WTC11 (cell line): Measurements from ENCODE around the gene SRPRB. TPM values are rescaled to one million over a fixed set of nuclear protein-coding genes. Genes with fewer than 3 reads are reported as not detected.

Experiments
- ATAC-seq: fragments of 200-7000 bp; cut with Tn5 transposase; 2 replicates; pipeline ENCODE4 v1.10.0; 2021; ENCODE audit warnings: mild to moderate bottlenecking, moderate library complexity
- CTCF ChIA-PET: fragments of 300-600 bp; sonication (Branson Sonifier 250); formaldehyde crosslinking; loops from one replicate; lab custom pipeline; 2021; ENCODE audit warnings: antibody characterized with exemption; lab: Charles Lee
- POLR2A ChIA-PET: fragments of 350-600 bp; sonication (Branson Sonifier 250); formaldehyde crosslinking; loops from one replicate; lab custom pipeline; 2021; ENCODE audit warnings: antibody characterized with exemption; lab: Charles Lee
- DNase-seq: peaks from one replicate; pipeline ENCODE4 v3.0.0; 2021; ENCODE audit warnings: low spot score
- H3K27ac Mint-ChIP-seq: 2 replicates; pipeline ENCODE4 v1.8.0; 2021; ENCODE audit warnings: mixed read lengths
- H3K27me3 Mint-ChIP-seq: 2 replicates; pipeline ENCODE4 v1.8.0; 2021; ENCODE audit warnings: low read depth, mild to moderate bottlenecking, moderate library complexity, mixed read lengths
- H3K36me3 Mint-ChIP-seq: 2 replicates; pipeline ENCODE4 v1.8.0; 2021; ENCODE audit warnings: mixed read lengths
- H3K4me1 Mint-ChIP-seq: 2 replicates; pipeline ENCODE4 v1.8.0; 2022; ENCODE audit warnings: mixed read lengths
- H3K4me3 Mint-ChIP-seq: 2 replicates; pipeline ENCODE4 v1.8.0; 2021; ENCODE audit warnings: mild to moderate bottlenecking, moderate library complexity, mixed read lengths
- H3K9me3 Mint-ChIP-seq: 2 replicates; pipeline ENCODE4 v1.8.0; 2021; ENCODE audit warnings: mixed read lengths
- CREM ChIP-seq: sonication (generic); formaldehyde crosslinking; IDR thresholded peaks from 2 replicates; pipeline ENCODE4 v1.8.1; 2022; ENCODE audit warnings: mild to moderate bottlenecking, missing genetic modification reagents, moderate library complexity
- ETV6 ChIP-seq: sonication (generic); formaldehyde crosslinking; IDR thresholded peaks from 2 replicates; pipeline ENCODE4 v1.8.1; 2022; ENCODE audit warnings: mild to moderate bottlenecking, missing genetic modification reagents
- GABPB1 ChIP-seq: sonication (generic); formaldehyde crosslinking; IDR thresholded peaks from 2 replicates; pipeline ENCODE4 v1.8.1; 2023; ENCODE audit warnings: mild to moderate bottlenecking, missing genetic modification reagents
- IRF2 ChIP-seq: sonication (generic); formaldehyde crosslinking; IDR thresholded peaks from 2 replicates; pipeline ENCODE4 v1.8.0; 2022; ENCODE audit warnings: low read depth, missing genetic modification reagents, borderline replicate concordance
- KAT7 ChIP-seq: sonication (generic); formaldehyde crosslinking; IDR thresholded peaks from 2 replicates; pipeline ENCODE4 v1.8.1; 2023; ENCODE audit warnings: missing genetic modification reagents, mild to moderate bottlenecking, borderline replicate concordance
- NFE2L1 ChIP-seq: sonication (generic); formaldehyde crosslinking; IDR thresholded peaks from 2 replicates; pipeline ENCODE4 v1.8.1; 2023; ENCODE audit warnings: missing genetic modification reagents
- NFYB ChIP-seq: sonication (generic); formaldehyde crosslinking; conservative IDR thresholded peaks from 2 replicates; pipeline ENCODE4 v1.8.0; 2022; ENCODE audit warnings: low read depth, missing genetic modification reagents
- NR3C1 ChIP-seq: sonication (generic); formaldehyde crosslinking; conservative IDR thresholded peaks from 2 replicates; pipeline ENCODE4 v1.8.1; 2023; ENCODE audit warnings: low read depth, mild to moderate bottlenecking, missing genetic modification reagents
- OVOL2 ChIP-seq: fragments of 250-450 bp; sonication (Bioruptor Pico); IDR thresholded peaks from 2 replicates; pipeline ENCODE4 v1.9.0; 2021; ENCODE audit warnings: mild to moderate bottlenecking, borderline replicate concordance
- RELA ChIP-seq: sonication (generic); formaldehyde crosslinking; IDR thresholded peaks from 2 replicates; pipeline ENCODE4 v1.8.1; 2022; ENCODE audit warnings: missing genetic modification reagents, mild to moderate bottlenecking, borderline replicate concordance
- SMAD4 ChIP-seq: sonication (generic); formaldehyde crosslinking; IDR thresholded peaks from 2 replicates; pipeline ENCODE4 v1.8.0; 2022; ENCODE audit warnings: mild to moderate bottlenecking, missing genetic modification reagents
- SP1 ChIP-seq: sonication (generic); formaldehyde crosslinking; conservative IDR thresholded peaks from 2 replicates; pipeline ENCODE4 v1.8.1; 2022; ENCODE audit warnings: missing genetic modification reagents
- TEAD1 ChIP-seq: sonication (generic); formaldehyde crosslinking; IDR thresholded peaks from 2 replicates; pipeline ENCODE4 v1.8.0; 2022; ENCODE audit warnings: mild to moderate bottlenecking, missing genetic modification reagents
- ZNF396 ChIP-seq: fragments of 250-450 bp; sonication (Bioruptor Pico); IDR thresholded peaks from 2 replicates; pipeline ENCODE4 v1.8.0; 2021; ENCODE audit warnings: mild to moderate bottlenecking, moderate library complexity, borderline replicate concordance
- total RNA-seq: library from RNA; stranded (reverse); gene quantifications from 3 replicates; pipeline ENCODE4 v1.2.3, GENCODE V29; 2021
- TF ChIP-seq, protein P1 (sequence below): fragments of 250-450 bp; sonication (Bioruptor Pico); IDR thresholded peaks from 2 replicates; pipeline ENCODE4 v1.9.0; 2021; ENCODE audit warnings: mild to moderate bottlenecking
- TF ChIP-seq, protein P2 (sequence below): sonication (generic); formaldehyde crosslinking; IDR thresholded peaks from 2 replicates; pipeline ENCODE4 v1.8.0; 2023; ENCODE audit warnings: missing genetic modification reagents, mild to moderate bottlenecking, borderline replicate concordance
- TF ChIP-seq, protein P3 (sequence below): sonication (generic); formaldehyde crosslinking; IDR thresholded peaks from 2 replicates; pipeline ENCODE4 v1.8.1; 2023; ENCODE audit warnings: mild to moderate bottlenecking, missing genetic modification reagents
- TF ChIP-seq, protein P4 (sequence below): sonication (generic); formaldehyde crosslinking; IDR thresholded peaks from 2 replicates; pipeline ENCODE4 v1.8.1; 2022; ENCODE audit warnings: low read depth, missing genetic modification reagents, borderline replicate concordance
- TF ChIP-seq, protein P5 (sequence below): sonication (generic); formaldehyde crosslinking; IDR thresholded peaks from 2 replicates; pipeline ENCODE4 v1.8.1; 2022; ENCODE audit warnings: missing genetic modification reagents, borderline replicate concordance

The SRPRB gene
- total RNA-seq, 1 experiment from 2014 or later, result 40.9 TPM

DNA sequence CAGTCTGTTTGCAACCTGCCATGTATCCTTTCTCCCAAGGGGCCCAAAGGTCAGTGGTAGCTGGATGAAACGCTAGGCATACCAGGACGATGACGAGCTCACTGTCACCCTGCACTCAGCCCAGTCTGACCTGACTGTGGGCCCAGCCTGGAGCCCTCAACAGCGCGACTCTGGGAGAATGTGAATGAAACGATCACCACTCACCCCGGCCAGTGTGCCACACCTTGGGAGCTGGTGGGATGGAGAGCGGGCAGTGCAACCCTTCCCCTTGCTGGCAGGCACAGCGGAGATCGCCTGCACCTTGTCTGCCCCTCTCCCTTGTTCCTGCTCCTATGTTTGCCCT lies 27.2 kb downstream of the SRPRB start:
- no peaks in the 10 kb centered on the region for H3K27me3 Mint-ChIP-seq
- H3K9me3 Mint-ChIP-seq, result no peaks in the 10 kb centered on the region
- ATAC-seq, result no peak
- no peak overlapping the region for H3K4me3 Mint-ChIP-seq
- POLR2A ChIA-PET, result no interaction called here
- no peaks in the 10 kb centered on the region; the same call in 1 of the 2 replicates for H3K4me1 Mint-ChIP-seq
- TF ChIP-seq, protein P1, sequence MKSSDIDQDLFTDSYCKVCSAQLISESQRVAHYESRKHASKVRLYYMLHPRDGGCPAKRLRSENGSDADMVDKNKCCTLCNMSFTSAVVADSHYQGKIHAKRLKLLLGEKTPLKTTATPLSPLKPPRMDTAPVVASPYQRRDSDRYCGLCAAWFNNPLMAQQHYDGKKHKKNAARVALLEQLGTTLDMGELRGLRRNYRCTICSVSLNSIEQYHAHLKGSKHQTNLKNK (CRISPR knock-in tag), result no peak
- TF ChIP-seq IRF2 (CRISPR knock-in tag) (no peak), NFE2L1 (CRISPR knock-in tag) (no peak), GABPB1 (no peak), NFYB (CRISPR knock-in tag) (no peak), KAT7 (CRISPR knock-in tag) (no peak), ZNF396 (no peak), NR3C1 (CRISPR knock-in tag) (no peak), SP1 (CRISPR knock-in tag) (no peak), ETV6 (no peak), CREM (no peak), TEAD1 (no peak), RELA (no peak), OVOL2 (CRISPR knock-in tag) (no peak), SMAD4 (CRISPR knock-in tag) (no peak)
- TF ChIP-seq, protein P2, sequence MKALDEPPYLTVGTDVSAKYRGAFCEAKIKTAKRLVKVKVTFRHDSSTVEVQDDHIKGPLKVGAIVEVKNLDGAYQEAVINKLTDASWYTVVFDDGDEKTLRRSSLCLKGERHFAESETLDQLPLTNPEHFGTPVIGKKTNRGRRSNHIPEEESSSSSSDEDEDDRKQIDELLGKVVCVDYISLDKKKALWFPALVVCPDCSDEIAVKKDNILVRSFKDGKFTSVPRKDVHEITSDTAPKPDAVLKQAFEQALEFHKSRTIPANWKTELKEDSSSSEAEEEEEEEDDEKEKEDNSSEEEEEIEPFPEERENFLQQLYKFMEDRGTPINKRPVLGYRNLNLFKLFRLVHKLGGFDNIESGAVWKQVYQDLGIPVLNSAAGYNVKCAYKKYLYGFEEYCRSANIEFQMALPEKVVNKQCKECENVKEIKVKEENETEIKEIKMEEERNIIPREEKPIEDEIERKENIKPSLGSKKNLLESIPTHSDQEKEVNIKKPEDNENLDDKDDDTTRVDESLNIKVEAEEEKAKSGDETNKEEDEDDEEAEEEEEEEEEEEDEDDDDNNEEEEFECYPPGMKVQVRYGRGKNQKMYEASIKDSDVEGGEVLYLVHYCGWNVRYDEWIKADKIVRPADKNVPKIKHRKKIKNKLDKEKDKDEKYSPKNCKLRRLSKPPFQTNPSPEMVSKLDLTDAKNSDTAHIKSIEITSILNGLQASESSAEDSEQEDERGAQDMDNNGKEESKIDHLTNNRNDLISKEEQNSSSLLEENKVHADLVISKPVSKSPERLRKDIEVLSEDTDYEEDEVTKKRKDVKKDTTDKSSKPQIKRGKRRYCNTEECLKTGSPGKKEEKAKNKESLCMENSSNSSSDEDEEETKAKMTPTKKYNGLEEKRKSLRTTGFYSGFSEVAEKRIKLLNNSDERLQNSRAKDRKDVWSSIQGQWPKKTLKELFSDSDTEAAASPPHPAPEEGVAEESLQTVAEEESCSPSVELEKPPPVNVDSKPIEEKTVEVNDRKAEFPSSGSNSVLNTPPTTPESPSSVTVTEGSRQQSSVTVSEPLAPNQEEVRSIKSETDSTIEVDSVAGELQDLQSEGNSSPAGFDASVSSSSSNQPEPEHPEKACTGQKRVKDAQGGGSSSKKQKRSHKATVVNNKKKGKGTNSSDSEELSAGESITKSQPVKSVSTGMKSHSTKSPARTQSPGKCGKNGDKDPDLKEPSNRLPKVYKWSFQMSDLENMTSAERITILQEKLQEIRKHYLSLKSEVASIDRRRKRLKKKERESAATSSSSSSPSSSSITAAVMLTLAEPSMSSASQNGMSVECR (CRISPR knock-in tag), result no peak
- TF ChIP-seq, protein P3, sequence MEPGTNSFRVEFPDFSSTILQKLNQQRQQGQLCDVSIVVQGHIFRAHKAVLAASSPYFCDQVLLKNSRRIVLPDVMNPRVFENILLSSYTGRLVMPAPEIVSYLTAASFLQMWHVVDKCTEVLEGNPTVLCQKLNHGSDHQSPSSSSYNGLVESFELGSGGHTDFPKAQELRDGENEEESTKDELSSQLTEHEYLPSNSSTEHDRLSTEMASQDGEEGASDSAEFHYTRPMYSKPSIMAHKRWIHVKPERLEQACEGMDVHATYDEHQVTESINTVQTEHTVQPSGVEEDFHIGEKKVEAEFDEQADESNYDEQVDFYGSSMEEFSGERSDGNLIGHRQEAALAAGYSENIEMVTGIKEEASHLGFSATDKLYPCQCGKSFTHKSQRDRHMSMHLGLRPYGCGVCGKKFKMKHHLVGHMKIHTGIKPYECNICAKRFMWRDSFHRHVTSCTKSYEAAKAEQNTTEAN, result no peak
- TF ChIP-seq, protein P4, sequence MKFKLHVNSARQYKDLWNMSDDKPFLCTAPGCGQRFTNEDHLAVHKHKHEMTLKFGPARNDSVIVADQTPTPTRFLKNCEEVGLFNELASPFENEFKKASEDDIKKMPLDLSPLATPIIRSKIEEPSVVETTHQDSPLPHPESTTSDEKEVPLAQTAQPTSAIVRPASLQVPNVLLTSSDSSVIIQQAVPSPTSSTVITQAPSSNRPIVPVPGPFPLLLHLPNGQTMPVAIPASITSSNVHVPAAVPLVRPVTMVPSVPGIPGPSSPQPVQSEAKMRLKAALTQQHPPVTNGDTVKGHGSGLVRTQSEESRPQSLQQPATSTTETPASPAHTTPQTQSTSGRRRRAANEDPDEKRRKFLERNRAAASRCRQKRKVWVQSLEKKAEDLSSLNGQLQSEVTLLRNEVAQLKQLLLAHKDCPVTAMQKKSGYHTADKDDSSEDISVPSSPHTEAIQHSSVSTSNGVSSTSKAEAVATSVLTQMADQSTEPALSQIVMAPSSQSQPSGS (CRISPR knock-in tag), result no peak
- TF ChIP-seq, protein P5, sequence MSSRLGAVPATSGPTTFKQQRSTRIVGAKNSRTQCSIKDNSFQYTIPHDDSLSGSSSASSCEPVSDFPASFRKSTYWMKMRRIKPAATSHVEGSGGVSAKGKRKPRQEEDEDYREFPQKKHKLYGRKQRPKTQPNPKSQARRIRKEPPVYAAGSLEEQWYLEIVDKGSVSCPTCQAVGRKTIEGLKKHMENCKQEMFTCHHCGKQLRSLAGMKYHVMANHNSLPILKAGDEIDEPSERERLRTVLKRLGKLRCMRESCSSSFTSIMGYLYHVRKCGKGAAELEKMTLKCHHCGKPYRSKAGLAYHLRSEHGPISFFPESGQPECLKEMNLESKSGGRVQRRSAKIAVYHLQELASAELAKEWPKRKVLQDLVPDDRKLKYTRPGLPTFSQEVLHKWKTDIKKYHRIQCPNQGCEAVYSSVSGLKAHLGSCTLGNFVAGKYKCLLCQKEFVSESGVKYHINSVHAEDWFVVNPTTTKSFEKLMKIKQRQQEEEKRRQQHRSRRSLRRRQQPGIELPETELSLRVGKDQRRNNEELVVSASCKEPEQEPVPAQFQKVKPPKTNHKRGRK (CRISPR knock-in tag), result no peak
- TF ChIP-seq, all 79 proteins: peak for 0
- CTCF ChIA-PET, result interaction anchor here (0.6 to 1.8 kb wide), 14 partner anchors 9 to 169 kb away, joined by 3 to 9 read pairs (median 4); no protein-coding TSS in a partner anchor
- no peak for DNase-seq
- Mint-ChIP-seq H3K36me3 (no peaks in the 10 kb centered on the region), H3K27ac (no peak overlapping the region)
